GM18873 (cell line): ENCODE data around the gene ALG11.

Source experiments
- ATAC-seq: cut with Tn5 transposase; IDR thresholded peaks from one replicate; pipeline ENCODE4 v1.9.1; 2021; ENCODE audit warnings: mild to moderate bottlenecking, moderate library complexity, moderate number of reproducible peaks; ENCODE audit not compliant: unreplicated experiment, low FRiP score

Gene ALG11

GRCh38 chr13:51997186-51997585 lies 15.0 kb upstream of the ALG11 start:
- ATAC-seq, result no peak

- ATAC-seq, result no peak
Measured at GRCh38 chr13:51997641-51998330, 14.4 kb upstream of the ALG11 start.

- ATAC-seq, result no peak
Measured at GRCh38 chr13:51998723-51999509, 13.3 kb upstream of the ALG11 start.

GRCh38 chr13:51999510-51999911 lies 12.7 kb upstream of the ALG11 start:
- no peak for ATAC-seq

GRCh38 chr13:51999921-52000320 lies 12.3 kb upstream of the ALG11 start:
- no peak for ATAC-seq

GRCh38 chr13:52001120-52001731 lies 11.0 kb upstream of the ALG11 start:
- ATAC-seq, result peak; percentile 76

GRCh38 chr13:52002361-52002760 lies 9.8 kb upstream of the ALG11 start:
- ATAC-seq, result no peak

- ATAC-seq, result no peak
Measured at GRCh38 chr13:52003541-52003940, 8.7 kb upstream of the ALG11 start.

- ATAC-seq, result no peak
Measured at GRCh38 chr13:52004511-52005170, 7.6 kb upstream of the ALG11 start.

GRCh38 chr13:52005841-52006522 lies 6.2 kb upstream of the ALG11 start:
- no peak for ATAC-seq

- no peak for ATAC-seq
Measured at GRCh38 chr13:52006523-52007245, 5.5 kb upstream of the ALG11 start.

GRCh38 chr13:52009946-52010345 lies 2.3 kb upstream of the ALG11 start:
- ATAC-seq, result no peak

GRCh38 chr13:52010890-52011631 lies 1.1 kb upstream of the ALG11 start, which contains the start of gene ATP7B:
ATP7B (minus strand) TSS chr13:52011450; CDS start chr13:52011337, 113 bp downstream.
- peak; percentile 3 for ATAC-seq

- no peak for ATAC-seq
Measured at GRCh38 chr13:52012512-52012836, 276 bp downstream of the ALG11 start.

- ATAC-seq, result no peak
Measured at GRCh38 chr13:52016296-52016695, 4.1 kb downstream of the ALG11 start.

- ATAC-seq, result no peak
Measured at GRCh38 chr13:52020191-52020590, 8.0 kb downstream of the ALG11 start.

GRCh38 chr13:52022356-52022755 lies 10.2 kb downstream of the ALG11 start:
- ATAC-seq, result no peak

- no peak for ATAC-seq
Measured at GRCh38 chr13:52024481-52024880, 12.3 kb downstream of the ALG11 start, which contains the start of gene UTP14C. UTP14C (plus strand) TSS chr13:52024691; CDS start chr13:52028805, 4,114 bp downstream.
